GM19372 (cell line): ENCODE results near the gene GCH1.
"Not testable (repeated sequence)": the region's sequence is repeated elsewhere in the genome, so short reads cannot be mapped to it uniquely, and the experiment has no call there.

ENCODE experiments used
- ATAC-seq: cut with Tn5 transposase; IDR thresholded peaks from one replicate; pipeline ENCODE4 v1.9.1; 2021; ENCODE audit warnings: mild to moderate bottlenecking, low read depth, moderate library complexity; ENCODE audit not compliant: unreplicated experiment

GCH1 gene, protein sequence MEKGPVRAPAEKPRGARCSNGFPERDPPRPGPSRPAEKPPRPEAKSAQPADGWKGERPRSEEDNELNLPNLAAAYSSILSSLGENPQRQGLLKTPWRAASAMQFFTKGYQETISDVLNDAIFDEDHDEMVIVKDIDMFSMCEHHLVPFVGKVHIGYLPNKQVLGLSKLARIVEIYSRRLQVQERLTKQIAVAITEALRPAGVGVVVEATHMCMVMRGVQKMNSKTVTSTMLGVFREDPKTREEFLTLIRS

DNA sequence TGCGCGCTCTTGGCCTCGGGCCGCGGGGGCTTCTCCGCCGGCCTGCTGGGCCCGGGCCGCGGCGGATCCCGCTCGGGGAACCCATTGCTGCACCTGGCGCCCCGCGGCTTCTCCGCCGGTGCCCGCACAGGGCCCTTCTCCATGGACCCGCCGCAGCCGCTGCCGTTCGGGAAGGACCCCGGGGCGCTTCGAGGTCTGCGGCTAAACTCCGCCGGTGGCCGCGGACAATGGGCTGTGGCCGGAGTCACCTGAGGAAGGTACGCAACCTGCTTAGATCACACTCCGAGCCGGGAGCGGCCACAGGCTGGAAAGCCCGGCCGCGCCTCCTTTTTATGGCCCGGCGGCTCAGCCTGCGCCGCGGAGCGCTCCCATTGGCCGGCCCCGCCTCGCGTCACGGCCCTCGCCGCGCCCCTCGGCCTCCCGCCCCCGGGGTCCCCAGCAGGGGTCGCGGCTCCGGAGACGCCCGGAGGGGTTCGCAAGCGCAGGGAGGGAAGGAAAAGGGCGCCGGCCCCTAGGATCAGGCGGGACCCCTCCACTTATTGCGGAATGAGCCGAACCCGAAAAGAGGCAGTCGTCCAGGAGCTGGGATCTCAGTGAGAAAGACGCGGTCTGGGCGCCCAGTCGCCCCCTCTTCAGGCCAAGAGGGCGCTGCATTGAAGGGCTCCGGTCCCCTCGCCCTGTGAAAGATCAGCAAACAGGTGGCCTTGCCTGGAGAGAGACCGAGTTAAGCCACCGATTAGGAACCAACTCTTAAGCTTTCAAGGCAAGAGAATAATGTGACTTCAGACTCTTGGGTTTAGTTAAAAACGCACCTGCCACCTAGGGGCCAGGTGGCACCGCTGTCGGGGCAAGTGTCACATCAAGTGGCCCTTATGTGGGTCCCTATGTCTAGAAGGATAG lies at the start of gene GCH1:
Gene GCH1 (minus strand): TSS at position 306 of the 900 bp plus-strand sequence. CDS start 163 bp downstream, at position 143.
- peak; percentile 82 for ATAC-seq

DNA sequence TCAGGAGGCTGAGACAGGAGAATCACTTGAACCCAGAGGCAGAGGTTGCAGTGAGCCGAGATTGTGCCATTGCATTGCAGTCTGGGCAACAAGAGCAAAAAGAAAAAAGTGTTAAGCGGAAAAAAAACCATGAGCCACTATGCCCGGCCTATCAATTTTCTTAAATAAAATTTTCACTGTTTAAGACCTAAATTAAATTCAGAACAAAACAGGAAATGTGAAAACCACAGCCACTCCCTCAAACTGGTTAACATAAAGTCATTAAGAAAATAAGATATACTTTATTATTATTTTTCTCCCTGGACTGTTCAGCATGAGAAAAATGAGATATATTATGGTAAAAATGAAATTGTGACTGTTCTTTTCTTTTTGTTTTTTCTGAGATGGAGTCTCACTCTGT lies 44.6 kb upstream of the GCH1 start:
- no peak for ATAC-seq

DNA sequence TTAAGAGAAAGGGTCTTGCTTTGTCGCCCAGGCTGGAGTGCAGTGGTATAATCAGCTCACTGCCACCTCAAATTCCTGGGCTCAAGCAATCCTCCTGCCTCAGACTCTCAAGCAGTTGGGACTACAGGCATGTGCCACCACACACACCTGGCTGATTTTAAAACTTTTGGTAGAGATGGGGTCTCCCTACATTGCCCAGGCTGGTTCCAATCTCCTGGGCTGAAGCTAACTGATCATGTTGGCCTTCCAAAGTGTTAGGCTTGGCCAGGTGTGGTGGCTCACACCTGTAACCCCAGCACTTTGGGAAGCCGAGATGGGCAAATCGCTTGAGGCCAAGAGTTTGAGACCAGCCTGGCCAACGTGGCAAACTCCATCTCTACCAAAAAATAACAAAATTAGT lies 43.9 kb upstream of the GCH1 start:
- no peak for ATAC-seq

DNA sequence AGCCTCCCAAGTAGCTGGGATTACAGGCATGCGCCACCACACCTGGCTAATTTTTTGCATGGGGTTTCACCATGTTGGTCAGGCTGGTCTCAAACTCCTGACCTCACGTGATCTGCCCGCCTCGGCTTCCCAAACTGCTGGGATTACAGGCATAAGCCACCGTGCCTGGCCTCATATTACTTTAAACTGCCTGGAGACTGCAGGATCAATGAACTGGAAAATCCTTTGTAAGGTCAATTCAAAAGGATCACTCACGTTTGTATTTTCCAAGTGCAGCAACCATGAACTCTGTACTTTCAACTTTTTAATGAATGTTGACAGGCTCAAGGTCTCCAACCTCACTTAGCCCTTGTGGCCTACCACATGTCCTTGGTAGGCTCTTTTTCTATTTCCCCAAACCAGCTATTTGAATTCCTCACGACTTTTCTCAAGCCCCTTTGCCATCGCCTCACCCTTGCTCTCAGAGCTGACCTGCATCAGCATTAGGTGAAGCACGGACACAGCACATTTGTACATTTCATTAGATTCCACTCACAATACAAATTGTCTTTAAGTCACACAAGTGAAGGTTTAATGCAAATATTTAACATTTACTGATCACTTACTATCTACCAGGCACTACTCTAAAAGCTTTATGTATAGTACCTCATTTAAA lies 42.2 kb upstream of the GCH1 start:
- ATAC-seq = no peak

DNA sequence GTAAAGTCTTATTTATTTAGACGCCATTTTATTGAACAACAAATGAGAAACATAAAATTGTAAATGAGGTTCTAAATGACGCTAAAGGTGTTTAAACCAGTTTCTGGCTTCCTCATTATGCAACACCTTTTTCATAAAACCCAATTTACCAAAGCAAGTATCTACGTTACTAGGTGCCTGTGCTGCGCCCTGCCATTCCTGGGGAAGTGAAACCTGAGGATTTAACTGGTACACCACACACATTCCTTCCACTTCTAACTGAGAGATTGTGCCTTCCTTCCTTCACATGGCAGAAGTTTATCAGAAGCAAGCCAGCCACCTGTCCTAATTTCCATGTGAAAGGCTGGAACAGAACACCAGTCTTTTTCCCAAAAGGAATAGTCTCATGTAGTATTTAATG lies 40.3 kb upstream of the GCH1 start:
- no peak for ATAC-seq

DNA sequence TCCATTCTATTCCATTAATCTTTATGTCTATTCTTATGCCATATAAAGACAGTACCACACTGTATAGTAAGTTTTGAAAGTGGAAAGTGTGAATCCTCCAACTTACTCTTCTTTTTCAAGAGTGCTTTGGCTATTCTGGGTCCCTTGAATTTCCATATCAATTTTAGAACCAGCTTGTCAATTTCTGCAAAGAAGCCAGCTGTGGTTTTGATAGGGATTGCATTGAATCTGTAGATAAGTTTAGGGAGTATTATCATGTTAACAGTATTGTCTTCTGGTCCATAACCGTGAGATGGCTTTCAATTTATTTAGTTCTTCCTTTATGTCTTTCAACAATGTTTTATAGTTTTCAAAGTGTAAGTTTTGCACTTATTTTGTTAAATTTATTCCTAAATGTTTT lies 34.2 kb upstream of the GCH1 start:
- no peak for ATAC-seq

DNA sequence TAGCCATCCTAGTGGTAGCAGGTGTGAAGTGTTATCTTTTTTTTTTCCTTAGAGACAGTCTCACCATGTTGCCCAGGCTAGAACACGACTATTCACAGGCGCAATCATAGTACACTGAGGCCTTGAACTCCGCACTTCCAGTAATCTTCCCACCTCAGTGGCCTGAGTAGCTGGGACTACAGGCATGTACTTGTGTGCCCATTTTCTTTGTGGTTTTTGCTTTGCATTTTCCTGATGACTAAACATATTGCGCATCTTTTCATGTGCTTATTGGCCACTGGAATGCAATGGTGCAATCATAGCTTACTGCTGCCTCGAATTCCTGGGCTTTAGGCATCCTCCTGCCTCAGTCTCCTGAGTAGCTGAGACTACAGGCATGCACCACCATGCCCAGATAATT lies 33.3 kb upstream of the GCH1 start:
- ATAC-seq = no peak

DNA sequence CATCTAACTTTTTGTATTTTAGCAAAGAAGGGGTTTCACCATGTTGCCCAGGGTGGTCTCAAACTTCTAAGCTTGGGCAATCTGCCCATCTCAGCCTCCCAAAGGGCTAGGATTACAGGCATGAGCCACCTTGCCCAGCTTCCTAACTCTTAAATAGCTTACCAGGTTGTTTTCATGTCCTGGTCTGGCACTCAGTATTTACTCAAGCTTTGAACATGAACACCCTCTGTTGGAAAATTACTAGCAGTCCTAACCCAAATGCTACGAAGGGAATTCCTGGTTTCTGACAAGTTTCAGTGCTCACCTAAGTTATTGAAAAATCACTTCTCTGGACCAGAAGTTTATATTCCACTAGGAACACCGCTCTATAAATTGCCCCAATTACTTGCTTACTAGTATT lies 32.5 kb upstream of the GCH1 start:
- ATAC-seq = no peak

DNA sequence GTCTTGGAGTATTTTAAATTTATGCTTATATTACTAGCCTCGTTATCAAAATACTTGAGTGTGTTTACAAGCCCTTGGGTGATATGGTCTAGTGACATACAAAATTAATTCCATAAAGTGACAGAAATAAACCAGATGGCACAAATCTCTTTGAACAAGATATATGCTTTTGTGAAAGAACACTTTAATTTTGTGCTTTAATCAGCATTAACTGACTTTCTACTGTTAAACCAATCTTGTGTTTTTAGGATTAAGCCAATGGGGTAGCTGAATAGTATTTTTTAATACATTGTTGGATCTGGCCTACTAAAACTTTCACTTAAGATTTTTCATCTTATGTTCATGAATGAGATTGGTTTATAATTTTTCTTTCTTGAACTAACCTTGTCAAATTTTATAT lies 30.4 kb upstream of the GCH1 start:
- no peak for ATAC-seq

DNA sequence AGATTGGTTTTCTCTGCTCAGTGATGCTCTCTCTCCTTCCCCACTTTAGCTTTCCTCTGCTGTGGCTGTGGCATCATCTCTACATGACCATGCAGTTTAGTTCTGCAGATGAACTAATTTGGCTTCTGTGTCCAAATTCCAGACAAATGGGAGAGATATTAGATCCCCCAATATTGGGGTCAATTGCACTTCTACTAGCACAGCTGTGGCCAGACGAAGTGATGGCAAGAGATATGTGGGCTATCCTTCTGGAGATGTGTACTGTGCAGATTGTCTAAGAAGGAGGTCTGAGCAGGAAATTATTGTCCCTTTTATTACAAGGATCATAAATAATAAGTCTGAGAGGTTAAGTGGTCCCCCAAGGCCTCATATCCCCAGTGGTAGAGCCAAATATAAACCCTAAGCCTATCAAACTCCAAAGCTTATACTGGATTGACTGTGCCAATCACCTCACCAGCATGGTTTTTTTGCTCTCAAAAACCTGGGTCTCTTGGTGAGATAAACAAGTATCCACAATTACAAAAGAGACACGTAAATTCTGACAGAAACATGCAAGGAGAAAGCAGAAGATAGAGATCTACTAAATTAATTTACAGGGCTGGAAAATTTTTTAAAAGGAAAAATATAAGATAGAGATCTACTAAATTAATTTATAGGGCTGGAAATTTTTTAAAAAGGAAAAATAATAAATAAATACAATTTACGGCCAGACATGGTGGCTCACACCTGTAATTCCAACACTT lies 29.1 kb upstream of the GCH1 start:
- ATAC-seq = no peak

DNA sequence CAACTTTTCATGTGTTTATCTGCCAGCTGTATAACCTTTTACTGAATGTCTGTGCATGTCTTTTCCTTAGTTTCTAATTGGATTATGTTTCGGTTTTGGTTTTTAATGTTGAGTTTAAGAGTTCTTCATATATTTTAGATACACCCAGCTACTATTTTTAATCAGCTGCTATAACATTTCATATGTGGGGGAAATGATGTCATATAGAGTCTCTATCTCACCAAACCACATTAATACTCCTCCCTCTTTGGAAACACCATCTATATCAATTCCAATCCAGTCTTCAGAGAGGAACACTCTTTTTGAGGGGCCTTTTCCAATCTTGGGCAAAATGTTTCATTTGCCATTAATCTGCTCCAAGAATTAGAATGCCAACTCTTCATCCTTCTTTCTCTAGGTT lies 28.5 kb upstream of the GCH1 start:
- ATAC-seq = no peak

DNA sequence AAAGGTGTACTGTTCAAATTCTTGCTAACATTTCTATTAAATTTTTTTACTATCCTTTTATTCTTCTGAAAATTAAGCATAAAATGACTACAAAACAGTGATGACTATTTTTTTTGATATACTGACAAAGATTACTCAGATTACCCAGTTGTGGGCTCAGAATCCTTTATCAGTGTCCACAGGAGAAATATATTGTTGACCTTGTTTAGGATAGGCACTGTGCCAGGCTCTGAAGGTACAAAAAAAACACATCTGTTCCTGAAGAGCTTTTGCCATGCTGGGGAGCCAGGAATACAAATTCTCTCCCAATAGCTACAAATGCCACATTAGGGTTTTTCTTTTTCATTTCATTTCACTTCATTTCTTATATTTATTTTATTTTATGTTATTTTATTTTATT lies 26.9 kb upstream of the GCH1 start:
- ATAC-seq = no peak

DNA sequence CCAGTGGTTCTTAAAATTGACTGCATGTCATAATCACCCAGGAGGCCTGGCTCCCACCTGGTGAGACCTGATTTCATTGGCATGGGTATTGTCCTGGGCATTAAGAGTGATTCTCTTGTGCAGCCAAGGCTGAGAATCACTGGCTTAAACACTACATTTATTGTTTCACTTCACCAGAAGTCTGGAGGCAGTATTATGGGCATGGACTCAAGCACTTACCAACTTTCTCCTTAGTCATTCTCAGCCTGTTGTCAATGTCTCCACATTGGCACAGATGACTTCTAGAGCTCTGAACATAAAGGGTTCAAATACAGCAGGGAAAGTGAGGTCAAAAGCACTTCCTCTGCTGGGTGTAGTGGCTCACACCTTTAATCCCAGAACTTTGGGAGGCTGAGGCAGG lies 25.6 kb upstream of the GCH1 start:
- ATAC-seq = no peak

DNA sequence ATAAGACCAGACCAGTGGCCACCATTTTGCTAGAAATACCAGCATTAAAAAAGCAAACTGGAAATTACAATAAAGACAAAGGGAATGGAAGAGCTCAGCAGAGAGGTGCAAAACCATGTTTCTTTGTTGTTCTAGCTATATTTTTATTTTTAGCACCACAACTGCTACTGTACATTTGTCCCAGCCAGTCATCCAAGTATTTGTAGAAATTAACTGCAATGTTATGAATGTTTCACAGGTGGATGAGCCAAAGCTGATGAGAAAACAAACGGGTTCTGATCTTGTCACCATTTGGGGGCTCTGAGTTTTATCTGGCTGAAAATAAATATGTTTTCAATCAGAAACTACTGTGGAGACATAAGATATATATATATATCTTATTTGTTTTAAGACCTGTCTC lies 24.9 kb upstream of the GCH1 start:
- no peak for ATAC-seq

DNA sequence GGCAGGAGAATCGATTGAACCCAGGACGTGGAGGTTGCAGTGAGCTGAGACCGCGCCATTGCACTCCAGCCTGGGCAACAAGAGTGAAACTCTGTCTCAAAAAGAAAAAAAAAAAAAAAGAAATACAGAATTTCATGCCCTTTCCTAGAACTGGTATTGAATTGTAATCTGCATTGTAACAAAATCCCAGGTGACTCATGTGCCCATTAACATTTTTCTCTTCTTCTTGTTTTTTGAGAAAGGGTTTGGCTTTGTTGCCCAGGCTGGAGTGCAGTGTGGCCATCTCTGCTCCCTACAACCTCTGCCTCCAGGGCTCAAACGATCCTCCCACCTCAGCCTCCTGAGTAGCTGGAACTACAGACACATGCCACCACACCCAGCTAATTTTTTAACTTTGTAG lies 23.9 kb upstream of the GCH1 start:
- ATAC-seq = not testable (repeated sequence)

DNA sequence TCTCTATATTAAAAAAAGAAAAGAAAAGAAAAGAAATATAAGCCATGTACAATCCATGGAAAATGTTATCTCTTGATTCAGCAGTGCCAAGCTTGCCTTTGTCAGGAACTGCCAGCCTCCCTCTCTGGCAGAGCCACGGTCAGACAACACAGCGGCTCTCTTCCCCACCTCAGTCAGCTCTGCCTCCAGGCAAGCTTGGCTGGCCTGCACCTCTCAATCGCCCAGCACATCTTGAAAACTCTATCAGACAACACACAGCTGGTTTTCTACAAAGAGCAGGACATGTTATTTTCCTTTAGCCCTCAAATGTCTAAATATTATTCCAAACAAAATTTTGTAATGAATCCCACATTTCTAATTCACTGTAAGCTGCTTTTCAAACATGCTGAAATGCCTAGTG lies 20.0 kb upstream of the GCH1 start:
- no peak for ATAC-seq

DNA sequence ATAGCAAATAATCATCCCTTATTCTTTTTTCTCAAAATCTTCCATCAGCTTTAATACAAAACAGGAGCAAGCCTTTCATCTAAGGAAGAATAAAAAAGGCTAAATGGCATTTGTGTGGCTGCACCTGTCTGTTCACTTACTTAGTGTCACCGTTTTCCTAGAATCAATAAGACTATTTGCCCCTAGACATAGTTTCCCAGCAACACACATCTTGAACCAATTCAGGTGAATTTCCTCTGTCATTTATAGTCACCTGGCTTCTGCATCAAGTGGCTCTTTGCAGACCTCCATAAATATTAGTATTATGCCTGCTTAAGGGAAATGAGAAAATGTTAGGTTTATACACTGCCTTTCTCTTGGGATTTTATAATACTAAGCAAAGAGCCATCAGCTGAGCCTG lies 17.4 kb upstream of the GCH1 start:
- no peak for ATAC-seq

DNA sequence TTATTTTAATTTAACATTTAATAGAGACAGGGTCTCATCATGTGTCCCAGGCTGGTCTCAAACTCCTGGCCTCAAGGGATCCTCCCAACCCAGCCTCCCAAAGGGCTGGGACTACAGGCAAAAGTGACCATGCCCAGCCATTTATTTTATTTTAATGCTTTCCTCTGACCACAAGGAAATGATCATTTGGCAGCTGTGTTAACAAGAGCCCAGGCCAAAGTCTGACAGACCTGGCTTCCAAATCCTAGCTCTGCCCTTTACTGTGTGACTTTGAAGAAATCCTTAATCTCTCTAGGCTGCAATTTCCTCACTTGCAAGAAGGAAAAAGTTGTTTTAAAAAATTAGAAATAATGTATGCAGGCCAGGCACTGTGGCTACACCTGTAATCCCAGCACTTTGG lies 16.7 kb upstream of the GCH1 start:
- ATAC-seq = no peak

DNA sequence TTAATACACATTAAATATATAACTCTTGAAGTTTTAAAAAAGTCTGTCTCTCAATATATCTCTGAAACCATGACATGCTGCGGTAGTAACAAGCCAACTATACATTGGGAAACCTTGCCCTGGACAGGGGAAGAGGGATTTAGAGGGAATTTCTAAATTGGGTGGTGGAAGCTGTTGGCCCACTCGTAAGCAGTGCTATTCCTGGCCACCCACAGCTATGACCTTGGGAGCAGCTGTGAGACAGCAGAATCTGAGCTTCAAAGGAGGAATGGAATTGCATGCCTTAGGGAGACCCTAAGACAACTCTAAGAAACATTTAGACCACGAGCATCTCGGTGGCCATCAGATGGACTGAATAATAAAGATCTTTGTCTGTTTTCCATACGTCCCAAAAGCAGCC lies 15.8 kb upstream of the GCH1 start:
- ATAC-seq = no peak

DNA sequence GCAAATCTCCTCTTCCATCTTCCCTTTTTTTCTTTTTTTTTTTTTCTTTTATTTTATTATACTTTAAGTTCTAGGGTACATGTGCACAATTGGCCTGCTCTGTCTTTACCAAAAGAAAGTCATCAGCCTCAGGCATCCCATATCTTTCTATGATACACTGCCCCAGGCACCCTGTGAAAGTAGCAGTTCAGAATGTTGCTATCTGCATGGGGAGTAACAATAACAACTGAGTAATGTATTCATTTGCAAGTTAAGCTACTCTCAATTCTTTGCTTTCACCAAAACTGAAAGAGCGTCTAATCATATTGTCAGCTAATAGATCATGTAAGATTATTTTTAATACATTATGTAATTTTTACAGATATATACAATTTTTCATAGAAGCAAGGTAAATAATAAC lies 13.5 kb upstream of the GCH1 start:
- no peak for ATAC-seq
